Progenitor cell of endocrine pancreas (in vitro differentiated cells): ENCODE results near the gene LDB3. TPM values are rescaled to one million over a fixed set of nuclear protein-coding genes. Genes with fewer than 3 reads are reported as not detected.

Experiments
- DNase-seq: peaks from one replicate; pipeline ENCODE4 v3.0.0; 2021; ENCODE audit warnings: low spot score; ENCODE audit not compliant: unreplicated experiment
- H3K27ac Mint-ChIP-seq: 2 replicates; pipeline ENCODE4 v1.8.0; 2021; ENCODE audit warnings: mild to moderate bottlenecking, moderate library complexity, mixed read lengths
- H3K27me3 Mint-ChIP-seq: 2 replicates; pipeline ENCODE4 v1.8.0; 2021; ENCODE audit warnings: mixed read lengths
- H3K36me3 Mint-ChIP-seq: 2 replicates; pipeline ENCODE4 v1.8.0; 2022; ENCODE audit warnings: mixed read lengths; ENCODE audit not compliant: insufficient read depth
- H3K4me1 Mint-ChIP-seq: 2 replicates; pipeline ENCODE4 v1.8.0; 2021; ENCODE audit warnings: low read depth, mixed read lengths
- H3K4me3 Mint-ChIP-seq: 2 replicates; pipeline ENCODE4 v1.8.0; 2021; ENCODE audit warnings: low read depth, mild to moderate bottlenecking, moderate library complexity, mixed read lengths
- H3K9me3 Mint-ChIP-seq: 2 replicates; pipeline ENCODE4 v1.8.0; 2021; ENCODE audit warnings: low read depth, mixed read lengths
- CTCF ChIP-seq: fragments of 200-600 bp; sonication (generic); IDR thresholded peaks from one replicate; pipeline ENCODE4 v1.5.0; 2021; ENCODE audit warnings: antibody characterized with exemption, mild to moderate bottlenecking; ENCODE audit not compliant: unreplicated experiment
- total RNA-seq: library from RNA; stranded (reverse); gene quantifications from 2 replicates; pipeline ENCODE4 v1.2.1, GENCODE V29; 2021

LDB3 gene
- total RNA-seq, 1 donor from 2014 or later: 0.26 TPM

- peaks cover 17% of the 10 kb centered on the region for H3K27me3 Mint-ChIP-seq
- DNase-seq: no peak
- no peaks in the 10 kb centered on the region for H3K9me3 Mint-ChIP-seq
- TF ChIP-seq CTCF: no peak
- no peak overlapping the region for H3K4me3 Mint-ChIP-seq
- no peaks in the 10 kb centered on the region for H3K36me3 Mint-ChIP-seq
- H3K27ac Mint-ChIP-seq: no peak overlapping the region
- H3K4me1 Mint-ChIP-seq: peaks cover 4% of the 10 kb centered on the region
These were observed 17.8 kb downstream of the LDB3 start for GRCh38 chr10:86685893-86686632.

GRCh38 chr10:86686972-86687371, 18.7 kb downstream of the LDB3 start:
- Mint-ChIP-seq H3K4me3 (no peak overlapping the region), H3K27me3 (peaks cover 21% of the 10 kb centered on the region), H3K9me3 (no peaks in the 10 kb centered on the region), H3K4me1 (peaks cover 4% of the 10 kb centered on the region), H3K27ac (no peak overlapping the region), H3K36me3 (no peaks in the 10 kb centered on the region)
- TF ChIP-seq CTCF: no peak
- no peak for DNase-seq

- H3K4me1 Mint-ChIP-seq: peaks cover 4% of the 10 kb centered on the region
These were observed 19.4 kb downstream of the LDB3 start for GRCh38 chr10:86687750-86688149.

GRCh38 chr10:86688398-86688921, 20.1 kb downstream of the LDB3 start:
- Mint-ChIP-seq H3K27me3 (peaks cover 17% of the 10 kb centered on the region), H3K4me1 (peaks cover 4% of the 10 kb centered on the region), H3K27ac (no peak overlapping the region), H3K36me3 (no peaks in the 10 kb centered on the region), H3K9me3 (no peaks in the 10 kb centered on the region), H3K4me3 (no peak overlapping the region)
- peak; percentile 76 for TF ChIP-seq CTCF
- DNase-seq: no peak

More at GRCh38 chr10:86687750-86688149, 19.4 kb downstream of the LDB3 start:
- Mint-ChIP-seq H3K36me3 (no peaks in the 10 kb centered on the region), H3K27me3 (peaks cover 21% of the 10 kb centered on the region), H3K9me3 (no peaks in the 10 kb centered on the region), H3K4me3 (no peak overlapping the region), H3K27ac (no peak overlapping the region)
- no peak for TF ChIP-seq CTCF
- no peak for DNase-seq

GRCh38 chr10:86689146-86689545, 20.8 kb downstream of the LDB3 start:
- peaks cover 7% of the 10 kb centered on the region for H3K4me1 Mint-ChIP-seq
- no peak overlapping the region for H3K4me3 Mint-ChIP-seq
- no peak overlapping the region for H3K27ac Mint-ChIP-seq
- H3K27me3 Mint-ChIP-seq: peaks cover 19% of the 10 kb centered on the region
- no peaks in the 10 kb centered on the region for H3K36me3 Mint-ChIP-seq
- H3K9me3 Mint-ChIP-seq: no peaks in the 10 kb centered on the region
- no peak for TF ChIP-seq CTCF
- DNase-seq: no peak
